HepG2 (cell line): Measurements from ENCODE around the gene ACAP3. TPM values are rescaled to one million over a fixed set of nuclear protein-coding genes. Genes with fewer than 3 reads are reported as not detected.

Source experiments
- ARID4A ChIP-seq: sonication (generic); formaldehyde crosslinking; IDR thresholded peaks from 2 replicates; pipeline ENCODE4 v1.5.0; 2020; ENCODE audit warnings: mild to moderate bottlenecking, missing genetic modification reagents, borderline replicate concordance
- CEBPZ ChIP-seq: IDR thresholded peaks from 2 replicates; pipeline ENCODE4 v1.6.1; 2012; ENCODE audit warnings: low read length, improper control_type of control experiment
- FOXK1 ChIP-seq: sonication (generic); formaldehyde crosslinking; IDR thresholded peaks from 2 replicates; pipeline ENCODE4 v1.4.0; 2020; ENCODE audit warnings: low read depth, missing genetic modification reagents, borderline replicate concordance
- FOXP4 ChIP-seq: sonication (generic); formaldehyde crosslinking; IDR thresholded peaks from 2 replicates; pipeline ENCODE4 v1.4.0; 2020; ENCODE audit warnings: missing genetic modification reagents
- HMG20A ChIP-seq: IDR thresholded peaks from 2 replicates; pipeline ENCODE4 v1.6.1; 2016; ENCODE audit warnings: borderline replicate concordance
- ISL2 ChIP-seq: sonication (generic); formaldehyde crosslinking; IDR thresholded peaks from 2 replicates; pipeline ENCODE4 v1.5.0; 2020; ENCODE audit warnings: missing genetic modification reagents
- MED13 ChIP-seq: sonication (generic); formaldehyde crosslinking; IDR thresholded peaks from 2 replicates; pipeline ENCODE4 v1.5.0; 2020; ENCODE audit warnings: missing genetic modification reagents
- MLX ChIP-seq: IDR thresholded peaks from 2 replicates; pipeline ENCODE4 v1.6.1; 2016
- NCOA2 ChIP-seq: sonication (generic); formaldehyde crosslinking; IDR thresholded peaks from 2 replicates; pipeline ENCODE4 v1.8.0; 2022; ENCODE audit warnings: inconsistent platforms
- NFKBIZ ChIP-seq: IDR thresholded peaks from 2 replicates; pipeline ENCODE4 v1.6.1; 2018; ENCODE audit warnings: missing genetic modification reagents, missing compliant biosample characterization
- RNF2 ChIP-seq: fragments of 450-650 bp; conservative IDR thresholded peaks from 2 replicates; pipeline ENCODE4 v1.6.1; 2016; ENCODE audit warnings: low read depth
- SALL1 ChIP-seq: sonication (generic); formaldehyde crosslinking; IDR thresholded peaks from 2 replicates; pipeline ENCODE4 v1.8.0; 2022; ENCODE audit warnings: mild to moderate bottlenecking, missing genetic modification reagents
- TCF7 ChIP-seq: sonication (generic); IDR thresholded peaks from 2 replicates; pipeline ENCODE4 v1.6.1; 2016; ENCODE audit warnings: antibody characterized with exemption, low read depth
- ZNF235 ChIP-seq: sonication (generic); formaldehyde crosslinking; IDR thresholded peaks from 2 replicates; pipeline ENCODE4 v1.8.1; 2023; ENCODE audit warnings: mild to moderate bottlenecking, missing genetic modification reagents, borderline replicate concordance
- ZNF280B ChIP-seq: sonication (generic); formaldehyde crosslinking; IDR thresholded peaks from 2 replicates; pipeline ENCODE4 v1.5.0; 2020; ENCODE audit warnings: missing genetic modification reagents, mild to moderate bottlenecking, borderline replicate concordance
- ZNF564 ChIP-seq: sonication (generic); formaldehyde crosslinking; IDR thresholded peaks from 2 replicates; pipeline ENCODE4 v1.8.1; 2023; ENCODE audit warnings: mild to moderate bottlenecking, missing genetic modification reagents
- ZNF615 ChIP-seq: sonication (generic); formaldehyde crosslinking; IDR thresholded peaks from 2 replicates; pipeline ENCODE4 v1.5.0; 2020; ENCODE audit warnings: mild to moderate bottlenecking, missing genetic modification reagents, borderline replicate concordance
- ZNF724P ChIP-seq: sonication (generic); formaldehyde crosslinking; IDR thresholded peaks from 2 replicates; pipeline ENCODE4 v1.8.0; 2022; ENCODE audit warnings: missing genetic modification reagents, borderline replicate concordance
- polyA plus RNA-seq, 8 experiments: library from polyadenylated mRNA; depleted of rRNA in 3 of 8; stranded (reverse) in 7 of 8; unstranded in 1 of 8; fragments of >200 nt; fragmentation: Illumina TruSeq in 4 of 8; extraction: Trizol in 4 of 8; gene quantifications; 2 replicates each; pipeline versions ENCODE4 v1.2.1 to v1.2.3, GENCODE V29; 2011 to 2016; ENCODE audit warnings: low read depth in 4 of 8, missing spikeins in 1 of 8, mixed read lengths in 1 of 8; ENCODE audit not compliant: insufficient read depth in 1 of 8
- total RNA-seq, 5 experiments: library from RNA; depleted of rRNA; stranded (reverse); fragments of >200 nt; fragmentation: Illumina TruSeq; extraction: Trizol; gene quantifications; 2 replicates each; pipeline ENCODE4 v1.2.3, GENCODE V29; 2016; ENCODE audit warnings: low read depth in 1 of 5

ACAP3 gene
- total and polyA plus RNA-seq, 2 of the 13 experiments (the other 11 are each of a cell fraction or from before 2014, with no cell fraction given), result 29.4 to 50.8 TPM

- TF ChIP-seq FOXP4 (CRISPR knock-in tag) (no peak), CEBPZ (no peak), NFKBIZ (peak; percentile 52; the same call in 1 of the 2 replicates), MED13 (CRISPR knock-in tag) (peak; percentile 72), ZNF564 (CRISPR knock-in tag) (0 out of 2 replicates have a peak, but pooled peaks have one; percentile 69), ZNF615 (CRISPR knock-in tag) (no peak), MLX (CRISPR knock-in tag) (no peak), TCF7 (no peak), ISL2 (CRISPR knock-in tag) (0 out of 2 replicates have a peak, but pooled peaks have one; percentile 33), RNF2 (no peak), HMG20A (CRISPR knock-in tag) (no peak), ARID4A (CRISPR knock-in tag) (peak; percentile 47; the same call in 1 of the 2 replicates), FOXK1 (CRISPR knock-in tag) (peak; percentile 63; the same call in 1 of the 2 replicates), ZNF724P (0 out of 2 replicates have a peak, but pooled peaks have one; percentile 32), SALL1 (CRISPR knock-in tag) (peak; percentile 88), ZNF235 (CRISPR knock-in tag) (peak; percentile 80; the same call in 1 of the 2 replicates), NCOA2 (CRISPR knock-in tag) (peak; percentile 35; the same call in 1 of the 2 replicates), ZNF280B (CRISPR knock-in tag) (no peak)
These were observed 27.1 kb upstream of the ACAP3 start (continued) for GRCh38 chr1:1334835-1335234.
